Neuronal stem cell (in vitro differentiated cells): ENCODE data around the gene SYNE2.
A peak's percentile ranks its signal among the peaks of the same experiment; 100 is the strongest.

Experiments
- DNase-seq: peaks from one replicate; pipeline ENCODE4 v3.0.0-alpha.2; 2013; ENCODE audit warnings: low spot score
- H2AFZ ChIP-seq: one replicate; pipeline ENCODE4 v1.6.1; 2013; ENCODE audit warnings: mild to moderate bottlenecking, low read length, inconsistent platforms
- H2AK5ac ChIP-seq: 2 replicates; pipeline ENCODE4 v1.6.1; 2013; ENCODE audit warnings: low read depth, mild to moderate bottlenecking, inconsistent platforms, low read length, moderate library complexity, mixed read lengths
- H2BK120ac ChIP-seq: 2 replicates; pipeline ENCODE4 v1.6.1; 2013; ENCODE audit warnings: low read depth, mild to moderate bottlenecking, inconsistent platforms, low read length, moderate library complexity, mixed read lengths
- H2BK12ac ChIP-seq: one replicate; pipeline ENCODE4 v1.6.1; 2013; ENCODE audit warnings: low read length, inconsistent platforms
- H2BK15ac ChIP-seq: 2 replicates; pipeline ENCODE4 v1.6.1; 2013; ENCODE audit warnings: mild to moderate bottlenecking, low read length, inconsistent platforms, mixed read lengths
- H2BK5ac ChIP-seq: one replicate; pipeline ENCODE4 v1.6.1; 2013; ENCODE audit warnings: inconsistent platforms, mild to moderate bottlenecking, low read length, moderate library complexity
- H3K14ac ChIP-seq: one replicate; pipeline ENCODE4 v1.6.1; 2013; ENCODE audit warnings: low read length, inconsistent platforms
- H3K18ac ChIP-seq: 2 replicates; pipeline ENCODE4 v1.6.1; 2013; ENCODE audit warnings: low read length, inconsistent platforms
- H3K23ac ChIP-seq: 2 replicates; pipeline ENCODE4 v1.6.1; 2013; ENCODE audit warnings: low read depth, mild to moderate bottlenecking, mixed read lengths, low read length, inconsistent platforms; ENCODE audit not compliant: poor library complexity
- H3K27ac ChIP-seq: replicated peaks from 3 replicates; pipeline ENCODE4 v1.5.1; 2013; ENCODE audit warnings: low read length, inconsistent platforms
- H3K27me3 ChIP-seq, 3 experiments: 2 replicates each; pipeline ENCODE4 v1.6.1; 2013; ENCODE audit warnings: low read length in 3 of 3, mild to moderate bottlenecking in 2 of 3, inconsistent platforms in 1 of 3, low read depth in 1 of 3, mixed read lengths in 1 of 3, moderate library complexity in 1 of 3; ENCODE audit not compliant: control insufficient read depth in 3 of 3, insufficient read depth in 3 of 3
- H3K36me3 ChIP-seq, 2 donors: replicated peaks in 1 of 2; 2 replicates each; pipeline ENCODE4 v1.6.1; 2013; ENCODE audit warnings: low read length in 2 of 2; ENCODE audit not compliant: control insufficient read depth in 2 of 2, insufficient read depth in 2 of 2
- H3K4ac ChIP-seq: 2 replicates; pipeline ENCODE4 v1.6.1; 2013; ENCODE audit warnings: inconsistent platforms, mild to moderate bottlenecking, low read length, moderate library complexity
- H3K4me1 ChIP-seq, 2 donors: 1 replicate in 1 of 2; 2 replicates in 1 of 2; pipeline ENCODE4 v1.6.1; 2013; ENCODE audit warnings: low read length in 2 of 2, low read depth in 1 of 2; ENCODE audit not compliant: control insufficient read depth in 2 of 2, insufficient read depth in 1 of 2
- H3K4me2 ChIP-seq: one replicate; pipeline ENCODE4 v1.6.1; 2013; ENCODE audit warnings: mild to moderate bottlenecking, low read length, inconsistent platforms; ENCODE audit not compliant: insufficient read depth, poor library complexity, severe bottlenecking
- H3K4me3 ChIP-seq, 2 donors: 2 replicates each; pipeline ENCODE4 v1.5.1; 2013; ENCODE audit warnings: low read length in 2 of 2, mild to moderate bottlenecking in 2 of 2, inconsistent platforms in 1 of 2, moderate library complexity in 1 of 2
- H3K79me1 ChIP-seq: one replicate; pipeline ENCODE4 v1.6.1; 2013; ENCODE audit warnings: low read depth, mild to moderate bottlenecking, inconsistent platforms, low read length, moderate library complexity
- H3K9ac ChIP-seq: one replicate; pipeline ENCODE4 v1.6.1; 2013; ENCODE audit warnings: mild to moderate bottlenecking, low read depth, low read length, inconsistent platforms; ENCODE audit not compliant: poor library complexity
- H3K9me3 ChIP-seq, 2 donors: replicated peaks in 1 of 2; 2 replicates each; pipeline versions ENCODE3 to v1.6.1; 2013; ENCODE audit warnings: low read length in 2 of 2, mild to moderate bottlenecking in 2 of 2, inconsistent platforms in 1 of 2, low read depth in 1 of 2, mixed read lengths in 1 of 2, moderate library complexity in 1 of 2; ENCODE audit not compliant: control insufficient read depth in 2 of 2, insufficient read depth in 1 of 2
- H4K8ac ChIP-seq: one replicate; pipeline ENCODE4 v1.6.1; 2013; ENCODE audit warnings: low read depth, mild to moderate bottlenecking, inconsistent platforms, low read length, moderate library complexity
- H4K91ac ChIP-seq: one replicate; pipeline ENCODE4 v1.6.1; 2013; ENCODE audit warnings: low read length, low read depth, mild to moderate bottlenecking, inconsistent platforms; ENCODE audit not compliant: poor library complexity
- WGBS, 2 donors: extraction: QIAGEN DNeasy Blood & Tissue Kit; methylation state at CpG; one replicate each; pipeline ENCODE4 v1.1.7; 2013; ENCODE audit warnings: missing lambda C conversion rate in 2 of 2, mixed read lengths in 1 of 2; ENCODE audit not compliant: insufficient read length in 2 of 2, insufficient replicate concordance in 1 of 2; ENCODE audit errors: extremely low coverage in 2 of 2; 5-methylcytosine and 5-hydroxymethylcytosine counted together

Gene SYNE2

GRCh38 chr14:64238049-64238448 lies 385.2 kb downstream of the SYNE2 start:
- Histone ChIP-seq H3K18ac (no peak overlapping the region), H3K14ac (no peak overlapping the region), H2BK15ac (no peak overlapping the region), H2AFZ (no peak overlapping the region), H3K4me3 (peak overlapping the region in 1 of 2 donors; percentile 30), H3K9me3 (no peaks in the 10 kb centered on the region), H4K91ac (no peak overlapping the region), H3K9ac (no peak overlapping the region), H3K4ac (no peak overlapping the region), H3K23ac (no peak overlapping the region), H3K79me1 (no peaks in the 10 kb centered on the region), H2AK5ac (no peak overlapping the region), H4K8ac (no peak overlapping the region), H3K27me3 (no peaks in the 10 kb centered on the region), H3K4me2 (no peak overlapping the region), H2BK120ac (no peak overlapping the region), H3K27ac (no peak overlapping the region), H2BK5ac (no peak overlapping the region), H2BK12ac (no peak overlapping the region), H3K4me1 (peaks cover 0 to under 1% of the 10 kb centered on the region in 2 donors), H3K36me3 (peaks cover 0 to under 1% of the 10 kb centered on the region in 2 donors)
- WGBS, 2 donors, result no CpG with 5 or more reads among the region's 6 CpGs
- DNase-seq, result no peak

- Histone ChIP-seq H3K27ac (no peak overlapping the region), H3K79me1 (no peaks in the 10 kb centered on the region), H3K14ac (no peak overlapping the region), H3K4me2 (no peak overlapping the region), H2AK5ac (no peak overlapping the region), H3K9me3 (no peaks in the 10 kb centered on the region), H2AFZ (no peak overlapping the region), H3K4me1 (no peaks in the 10 kb centered on the region), H2BK5ac (no peak overlapping the region), H4K91ac (no peak overlapping the region), H4K8ac (no peak overlapping the region), H3K23ac (no peak overlapping the region), H3K4ac (no peak overlapping the region), H2BK15ac (no peak overlapping the region), H3K4me3 (no peak overlapping the region), H3K18ac (no peak overlapping the region), H3K36me3 (no peaks in the 10 kb centered on the region), H2BK120ac (no peak overlapping the region), H3K27me3 (no peaks in the 10 kb centered on the region), H3K9ac (no peak overlapping the region), H2BK12ac (no peak overlapping the region)
- no CpG with 5 or more reads among the region's 2 CpGs for WGBS, 2 donors
- DNase-seq, result no peak
These were observed 385.8 kb downstream of the SYNE2 start for GRCh38 chr14:64238631-64239030.

GRCh38 chr14:64244279-64244678 lies 391.5 kb downstream of the SYNE2 start:
- Histone ChIP-seq H2AK5ac (no peak overlapping the region), H3K79me1 (no peaks in the 10 kb centered on the region), H4K91ac (no peak overlapping the region), H3K4me3 (no peak overlapping the region), H3K27ac (no peak overlapping the region), H3K36me3 (no peaks in the 10 kb centered on the region), H3K4me1 (no peaks in the 10 kb centered on the region), H2AFZ (no peak overlapping the region), H3K9me3 (no peaks in the 10 kb centered on the region), H2BK120ac (no peak overlapping the region), H2BK5ac (no peak overlapping the region), H4K8ac (no peak overlapping the region), H3K18ac (no peak overlapping the region), H3K9ac (no peak overlapping the region), H3K4ac (no peak overlapping the region), H2BK15ac (no peak overlapping the region), H3K27me3 (no peaks in the 10 kb centered on the region), H3K4me2 (no peak overlapping the region), H2BK12ac (no peak overlapping the region), H3K14ac (no peak overlapping the region), H3K23ac (no peak overlapping the region)
- no peak for DNase-seq
- WGBS, 2 donors, result no CpG with 5 or more reads among the region's 4 CpGs

- no CpG with 5 or more reads among the region's 4 CpGs for WGBS, 2 donors
- Histone ChIP-seq H3K79me1 (no peaks in the 10 kb centered on the region), H3K9me3 (no peaks in the 10 kb centered on the region)
These were observed 392.7 kb downstream of the SYNE2 start for GRCh38 chr14:64245491-64245890.

More at GRCh38 chr14:64245491-64245890, 392.7 kb downstream of the SYNE2 start:
- H2AK5ac ChIP-seq, result no peak overlapping the region
- no peak overlapping the region for H2BK5ac ChIP-seq
- H3K4me3 ChIP-seq, result no peak overlapping the region
- H2BK15ac ChIP-seq, result no peak overlapping the region
- no peak overlapping the region for H4K8ac ChIP-seq
- H3K14ac ChIP-seq, result no peak overlapping the region
- no peak overlapping the region for H3K4me2 ChIP-seq
- H2BK120ac ChIP-seq, result no peak overlapping the region
- peaks cover 2 to 5% of the 10 kb centered on the region in 2 donors for H3K4me1 ChIP-seq
- H3K36me3 ChIP-seq, result no peaks in the 10 kb centered on the region
- H3K18ac ChIP-seq, result no peak overlapping the region
- no peak overlapping the region for H2AFZ ChIP-seq
- no peak for DNase-seq
- H3K9ac ChIP-seq, result no peak overlapping the region
- H3K27ac ChIP-seq, result no peak overlapping the region
- no peaks in the 10 kb centered on the region for H3K27me3 ChIP-seq
- no peak overlapping the region for H3K4ac ChIP-seq
- H4K91ac ChIP-seq, result no peak overlapping the region
- no peak overlapping the region for H2BK12ac ChIP-seq
- no peak overlapping the region for H3K23ac ChIP-seq
